CD4-positive, alpha-beta T cell (primary cell): ENCODE measurements around the gene GABARAPL2. TPM values are rescaled to one million over a fixed set of nuclear protein-coding genes. Genes with fewer than 3 reads are reported as not detected.

ENCODE experiments used
- ATAC-seq: fragments of 200-7000 bp; cut with Tn5 transposase; one replicate; pipeline ENCODE4 v1.10.0; 2022; ENCODE audit warnings: mild to moderate bottlenecking; ENCODE audit not compliant: poor library complexity
- CTCF ChIA-PET: fragments of 350-600 bp; sonication (Branson Sonifier 250); formaldehyde crosslinking; loops from one replicate; lab custom pipeline; 2021; ENCODE audit warnings: antibody characterized with exemption, inconsistent platforms; lab: Charles Lee
- POLR2A ChIA-PET: fragments of 350-600 bp; sonication (Branson Sonifier 250); formaldehyde crosslinking; loops from one replicate; lab custom pipeline; 2021; ENCODE audit warnings: antibody characterized with exemption, inconsistent platforms; lab: Charles Lee
- DNase-seq, 14 experiments: peaks; one replicate each; pipeline ENCODE4 v3.0.0-alpha.2; 2013 to 2020; ENCODE audit warnings: mixed read lengths in 2 of 14
- H3K27ac ChIP-seq, 2 donors: one replicate each; pipeline versions ENCODE4 v1.5.1 to v1.7.0; 2013; ENCODE audit warnings: low read length in 2 of 2, low read depth in 1 of 2, mild to moderate bottlenecking in 1 of 2
- H3K27me3 ChIP-seq, 2 experiments: 1 replicate in 1 of 2; 2 replicates in 1 of 2; pipeline versions ENCODE4 v1.6.1 to v1.7.0; 2013; ENCODE audit warnings: low read length in 2 of 2, control low read depth in 1 of 2, mild to moderate bottlenecking in 1 of 2, moderate library complexity in 1 of 2; ENCODE audit not compliant: insufficient read depth in 2 of 2, control insufficient read depth in 1 of 2
- H3K36me3 ChIP-seq: one replicate; pipeline ENCODE4 v1.6.1; 2013; ENCODE audit warnings: low read length, control low read depth; ENCODE audit not compliant: insufficient read depth
- H3K4me1 ChIP-seq: one replicate; pipeline ENCODE4 v1.6.1; 2013; ENCODE audit warnings: low read length, control low read depth; ENCODE audit not compliant: insufficient read depth
- H3K4me3 ChIP-seq: one replicate; pipeline ENCODE4 v1.5.1; 2013; ENCODE audit warnings: mild to moderate bottlenecking, low read length, moderate library complexity
- H3K9me3 ChIP-seq, 2 experiments: 1 replicate in 1 of 2; 2 replicates in 1 of 2; pipeline versions ENCODE4 v1.6.1 to v1.7.0; 2013; ENCODE audit warnings: low read length in 2 of 2, mild to moderate bottlenecking in 2 of 2, control low read depth in 1 of 2, moderate library complexity in 1 of 2; ENCODE audit not compliant: control insufficient read depth in 1 of 2, insufficient read depth in 1 of 2
- H3K27ac Mint-ChIP-seq: one replicate; pipeline ENCODE4 v1.8.0; 2020; ENCODE audit warnings: mixed read lengths
- H3K27me3 Mint-ChIP-seq: one replicate; pipeline ENCODE4 v1.8.0; 2021; ENCODE audit warnings: mixed read lengths
- H3K36me3 Mint-ChIP-seq: one replicate; pipeline ENCODE4 v1.8.0; 2021; ENCODE audit warnings: low read depth, mixed read lengths
- H3K4me1 Mint-ChIP-seq: one replicate; pipeline ENCODE4 v1.8.0; 2021; ENCODE audit warnings: low read depth, mixed read lengths
- H3K4me3 Mint-ChIP-seq: one replicate; pipeline ENCODE4 v1.8.0; 2020; ENCODE audit warnings: mild to moderate bottlenecking, mixed read lengths
- H3K9me3 Mint-ChIP-seq: one replicate; pipeline ENCODE4 v1.8.0; 2020; ENCODE audit warnings: mixed read lengths
- CTCF ChIP-seq: fragments of 200-600 bp; IDR thresholded peaks from one replicate; pipeline ENCODE4 v1.8.0; 2022; ENCODE audit warnings: antibody characterized with exemption, mild to moderate bottlenecking
- intact Hi-C, 2 experiments: fragments of 100-400 bp; cut with DNase I in 1 of 2; cut with micrococcal nuclease in 1 of 2; formaldehyde crosslinking; loops; one replicate each; pipeline versions ENCODE4 v1.15.1 to v1.9.0; 2023 to 2025; cut with DNase I, micrococcal nuclease
- total RNA-seq, 174 experiments: library from RNA in 2 of 174; stranded (reverse) in 2 of 174; gene quantifications; one replicate each; pipeline ENCODE4 v1.2.3 and lab custom pipeline; 2021 to 2026

The GABARAPL2 gene
- total RNA-seq, 2 experiments from 2014 or later, result 44.6 to 48.3 TPM

- Mint-ChIP-seq H3K27ac (no peak overlapping the region), H3K36me3 (peaks cover 99% of the 10 kb centered on the region), H3K27me3 (no peaks in the 10 kb centered on the region), H3K4me1 (peaks cover 8% of the 10 kb centered on the region), H3K4me3 (no peak overlapping the region), H3K9me3 (peaks cover 2% of the 10 kb centered on the region)
- ChIA-PET POLR2A (interaction anchor here (1.2 to 1.4 kb wide), 3 partner anchors 10 to 41 kb away, joined by 3 to 5 read pairs (median 4); partner anchors contain the start of genes ADAT1, KARS1 and TERF2IP), CTCF (no interaction called here)
- H3K4me3 ChIP-seq, result no peak overlapping the region
- no peak for DNase-seq
- no peaks in the 10 kb centered on the region for H3K4me1 ChIP-seq
- TF ChIP-seq CTCF, result no peak
- intact Hi-C loops, result no loop called here
- peaks cover 74% of the 10 kb centered on the region for H3K36me3 ChIP-seq
- no peak for ATAC-seq
- peaks cover 0 to 11% of the 10 kb centered on the region in 2 experiments for H3K9me3 ChIP-seq
- no peaks in the 10 kb centered on the region for H3K27me3 ChIP-seq
- H3K27ac ChIP-seq, result no peak overlapping the region
Observed at GRCh38 chr16:75606507-75606906, 40.3 kb downstream of the GABARAPL2 start.

- Histone ChIP-seq H3K4me3 (no peak overlapping the region), H3K4me1 (peaks cover 32% of the 10 kb centered on the region), H3K36me3 (peaks cover 70% of the 10 kb centered on the region), H3K27ac (no peak overlapping the region), H3K9me3 (no peaks in the 10 kb centered on the region), H3K27me3 (no peaks in the 10 kb centered on the region)
- Mint-ChIP-seq H3K4me3 (no peak overlapping the region), H3K9me3 (no peaks in the 10 kb centered on the region), H3K4me1 (peaks cover 27% of the 10 kb centered on the region), H3K36me3 (peaks cover 89% of the 10 kb centered on the region), H3K27ac (no peak overlapping the region), H3K27me3 (no peaks in the 10 kb centered on the region)
- ATAC-seq (no peak), DNase-seq (no peak)
- CTCF ChIA-PET, result no interaction called here
- TF ChIP-seq CTCF, result no peak
- POLR2A ChIA-PET, result interaction anchor here (1.2 to 2.3 kb wide), 2 partner anchors 17 to 34 kb away, joined by 3 to 26 read pairs; partner anchors contain the start of genes KARS1 and TERF2IP
- intact Hi-C loops, result no loop called here
Observed at GRCh38 chr16:75614066-75614897, 48.1 kb downstream of the GABARAPL2 start.

- no peak overlapping the region for H3K4me3 Mint-ChIP-seq
- Histone ChIP-seq H3K36me3 (peaks cover 72% of the 10 kb centered on the region), H3K27me3 (no peaks in the 10 kb centered on the region), H3K4me1 (peaks cover 45% of the 10 kb centered on the region), H3K27ac (peak overlapping the region in 1 of 2 donors; percentile 56), H3K9me3 (no peaks in the 10 kb centered on the region), H3K4me3 (no peak overlapping the region)
- H3K9me3 Mint-ChIP-seq, result no peaks in the 10 kb centered on the region
- no peaks in the 10 kb centered on the region for H3K27me3 Mint-ChIP-seq
- ATAC-seq (no peak), DNase-seq (no peak)
- CTCF ChIA-PET, result interaction anchor here (0.6 to 1.6 kb wide), 2 partner anchors 11 to 98 kb away, joined by 3 to 5 read pairs; no protein-coding TSS in a partner anchor
- POLR2A ChIA-PET, result interaction anchor here (0.6 to 2.3 kb wide), 6 partner anchors 9 to 182 kb away, joined by 3 to 26 read pairs (median 4); partner anchors contain the start of genes CFDP1, KARS1 and TERF2IP
- H3K36me3 Mint-ChIP-seq, result peaks cover 87% of the 10 kb centered on the region
- intact Hi-C loops, result no loop called here
- H3K4me1 Mint-ChIP-seq, result peaks cover 35% of the 10 kb centered on the region
- H3K27ac Mint-ChIP-seq, result peak overlapping the region; percentile 92
- TF ChIP-seq CTCF, result no peak
Observed at GRCh38 chr16:75615619-75616018, 49.4 kb downstream of the GABARAPL2 start.
